Body of pancreas (tissue), 4 donors: ENCODE measurements around the gene OMG. TPM values are rescaled to one million over a fixed set of nuclear protein-coding genes. Genes with fewer than 3 reads are reported as not detected.
A peak's percentile ranks its signal among the peaks of the same experiment; 100 is the strongest.

Experiments used
- ATAC-seq: fragments of 150-250 bp; one replicate; pipeline ENCODE4 v1.9.1; 2016
- DNase-seq, 4 donors: peaks; one replicate each; pipeline ENCODE4 v3.0.0-alpha.2; 2019
- H3K27ac ChIP-seq, 4 donors: fragments of 200-600 bp; sonication (generic); 1 replicate in 3 of 4; 2 replicates in 1 of 4; pipeline versions ENCODE4 v1.5.1 to v1.6.1; 2016 to 2019; ENCODE audit warnings: mild to moderate bottlenecking in 1 of 4, mixed read lengths in 1 of 4, moderate library complexity in 1 of 4
- H3K27me3 ChIP-seq, 2 donors: fragments of 200-600 bp; sonication (generic); one replicate each; pipeline ENCODE4 v1.6.0; 2016; ENCODE audit warnings: mild to moderate bottlenecking in 1 of 2
- H3K36me3 ChIP-seq, 2 donors: fragments of 200-600 bp; sonication (generic); replicated peaks in 1 of 2; 2 replicates each; pipeline ENCODE4 v1.5.1; 2016; ENCODE audit warnings: low read depth in 2 of 2; ENCODE audit not compliant: insufficient read depth in 1 of 2
- H3K4me1 ChIP-seq: fragments of 200-600 bp; sonication (generic); one replicate; pipeline ENCODE4 v1.6.0; 2016
- H3K4me3 ChIP-seq, 2 donors: fragments of 200-600 bp; sonication (generic); 1 replicate in 1 of 2; 2 replicates in 1 of 2; pipeline ENCODE4 v1.5.1; 2016 to 2019
- H3K9me3 ChIP-seq, 3 donors: fragments of 200-600 bp; sonication (generic); 1 replicate in 2 of 3; 2 replicates in 1 of 3; pipeline ENCODE4 v1.5.1; 2016
- CTCF ChIP-seq, 7 experiments: fragments of 450-650 bp in 4 of 7; fragments of 200-600 bp in 3 of 7; sonication (generic) in 3 of 7; IDR thresholded peaks; one replicate each; pipeline ENCODE4 v1.5.1; 2016 to 2019; ENCODE audit warnings: antibody characterized with exemption in 7 of 7
- POLR2A ChIP-seq, 3 donors: fragments of 450-650 bp; IDR thresholded peaks; one replicate each; pipeline ENCODE4 v1.6.1; 2016; ENCODE audit warnings: antibody characterized with exemption in 3 of 3, mild to moderate bottlenecking in 2 of 3
- WGBS, 2 donors: methylation state at CpG; one replicate each; pipeline ENCODE4 v1.1.5; 2017; 5-methylcytosine and 5-hydroxymethylcytosine counted together
- intact Hi-C: fragments of 100-400 bp; cut with DNase I; formaldehyde crosslinking; loops from one replicate; pipeline ENCODE4 v1.15.1; 2023
- total RNA-seq, 2 donors: library from RNA; depleted of rRNA; stranded (reverse); fragments of >200 nt; gene quantifications; one replicate each; pipeline ENCODE4 v1.1.0, GENCODE V29; 2016

OMG gene
- total RNA-seq, 2 donors from 2014 or later, result 1.8 TPM; not detected in 1

- no peak overlapping the region for H3K27ac ChIP-seq
- peaks cover 0 to 5% of the 10 kb centered on the region in 2 donors for H3K36me3 ChIP-seq
- DNase-seq, result no peak
- H3K4me3 ChIP-seq, result no peak overlapping the region
- no peaks in the 10 kb centered on the region for H3K9me3 ChIP-seq
- no peak for ATAC-seq
- intact Hi-C loops, result no loop called here
- H3K27me3 ChIP-seq, result no peaks in the 10 kb centered on the region
- no peaks in the 10 kb centered on the region for H3K4me1 ChIP-seq
- TF ChIP-seq POLR2A (IDR thresholded peaks at IDR 0.05) (no peak), CTCF (IDR thresholded peaks at IDR 0.05) (no peak)
Observed at GRCh38 chr17:31328160-31328535, 31.1 kb upstream of the OMG start.

- H3K4me3 ChIP-seq, result no peak overlapping the region
- no peaks in the 10 kb centered on the region for H3K4me1 ChIP-seq
- H3K27me3 ChIP-seq, result no peaks in the 10 kb centered on the region
- DNase-seq (no peak), ATAC-seq (no peak)
- H3K27ac ChIP-seq, result no peak overlapping the region
- peaks cover 0 to 5% of the 10 kb centered on the region in 2 donors for H3K36me3 ChIP-seq
- H3K9me3 ChIP-seq, result no peaks in the 10 kb centered on the region
- intact Hi-C loops, result no loop called here
- 93 to 94% methylated on average over 12 of the region's 12 CpGs for WGBS, 2 donors
- no peak for TF ChIP-seq POLR2A (IDR thresholded peaks at IDR 0.05)
- no peak for TF ChIP-seq CTCF (IDR thresholded peaks at IDR 0.05)
Observed at GRCh38 chr17:31327534-31328159, 30.6 kb upstream of the OMG start.

GRCh38 chr17:31323551-31323950, 26.5 kb upstream of the OMG start:
- DNase-seq (no peak), ATAC-seq (no peak)
- Histone ChIP-seq H3K9me3 (no peaks in the 10 kb centered on the region), H3K27me3 (no peaks in the 10 kb centered on the region), H3K36me3 (peaks cover 0 to 5% of the 10 kb centered on the region in 2 donors), H3K4me1 (no peaks in the 10 kb centered on the region), H3K4me3 (no peak overlapping the region), H3K27ac (no peak overlapping the region)
- intact Hi-C loops, result no loop called here
- TF ChIP-seq POLR2A (IDR thresholded peaks at IDR 0.05), result no peak

GRCh38 chr17:31321966-31322365, 24.9 kb upstream of the OMG start:
- H3K36me3 ChIP-seq, result no peaks in the 10 kb centered on the region
- H3K4me3 ChIP-seq, result no peak overlapping the region

GRCh38 chr17:31321481-31321880, 24.4 kb upstream of the OMG start, which contains the start of gene EVI2A:
EVI2A (minus strand) TSS chr17:31321622; CDS start chr17:31319013, 2,609 bp downstream.
- Histone ChIP-seq H3K4me1 (peaks cover 4% of the 10 kb centered on the region), H3K27ac (peak within 1 kb of the TSS in 1 of 4 donors; percentile 30), H3K9me3 (no peaks in the 10 kb centered on the region), H3K27me3 (no peaks in the 10 kb centered on the region), H3K4me3 (no peak within 1 kb of the TSS), H3K36me3 (no peaks in the 10 kb centered on the region)
- ATAC-seq, result no peak
- DNase-seq, result peak in 1 of 4 donors; percentile 44
- 68 to 77% methylated on average over 3 of the region's 3 CpGs for WGBS, 2 donors
- peak in 1 of 3 donors; percentile 54 for TF ChIP-seq POLR2A (IDR thresholded peaks at IDR 0.05)
- no peak for TF ChIP-seq CTCF (IDR thresholded peaks at IDR 0.05)
- intact Hi-C loops, result no loop called here

More at GRCh38 chr17:31321966-31322365, 24.9 kb upstream of the OMG start:
- DNase-seq, result no peak
- no peak for ATAC-seq
- H3K4me1 ChIP-seq, result peaks cover 4% of the 10 kb centered on the region
- H3K9me3 ChIP-seq, result no peaks in the 10 kb centered on the region
- H3K27me3 ChIP-seq, result no peaks in the 10 kb centered on the region
- intact Hi-C loops, result no loop called here
- H3K27ac ChIP-seq, result no peak overlapping the region
- 93 to 94% methylated on average over 4 of the region's 4 CpGs for WGBS, 2 donors
- TF ChIP-seq POLR2A (IDR thresholded peaks at IDR 0.05) (no peak), CTCF (IDR thresholded peaks at IDR 0.05) (no peak)
